K562 (cell line): Measurements from ENCODE around the gene DUS1L. TPM values are rescaled to one million over a fixed set of nuclear protein-coding genes. Genes with fewer than 3 reads are reported as not detected.

Source experiments
- PRDM10 ChIP-seq: fragments of 450-650 bp; IDR thresholded peaks from 2 replicates; pipeline ENCODE4 v1.6.1; 2018; ENCODE audit not compliant: partially characterized antibody
- RAD21 ChIP-seq, 2 experiments: fragments of 250-450 bp in 1 of 2; fragments of 450-650 bp in 1 of 2; sonication (Bioruptor Pico) in 1 of 2; formaldehyde crosslinking in 1 of 2; IDR thresholded peaks in 1 of 2; conservative IDR thresholded peaks in 1 of 2; 2 replicates each; pipeline versions ENCODE4 v1.4.0 to v1.8.0; 2020 to 2022; ENCODE audit warnings: mild to moderate bottlenecking in 2 of 2, moderate library complexity in 1 of 2
- TFAM ChIP-seq: fragments of 250-450 bp; sonication (Bioruptor Pico); conservative IDR thresholded peaks from 2 replicates; pipeline ENCODE4 v1.5.0; 2021; ENCODE audit warnings: mild to moderate bottlenecking, moderate library complexity
- TFE3 ChIP-seq: fragments of 450-650 bp; formaldehyde crosslinking; IDR thresholded peaks from 2 replicates; pipeline ENCODE4 v1.4.0; 2020; ENCODE audit warnings: mild to moderate bottlenecking, mixed read lengths
- ZBTB7A ChIP-seq: IDR thresholded peaks from 2 replicates; pipeline ENCODE4 v1.6.1; 2011; ENCODE audit warnings: low read depth, mild to moderate bottlenecking, low read length, moderate library complexity, borderline replicate concordance; ENCODE audit not compliant: control insufficient read depth
- ZKSCAN8 ChIP-seq: fragments of 200-800 bp; sonication (Bioruptor generic); IDR thresholded peaks from 2 replicates; pipeline ENCODE4 v1.6.1; 2016; ENCODE audit warnings: missing genetic modification characterization, missing compliant biosample characterization
- ZNF134 ChIP-seq: fragments of 250-450 bp; sonication (Bioruptor Pico); conservative IDR thresholded peaks from 2 replicates; pipeline ENCODE4 v1.4.0; 2020
- polyA plus RNA-seq, 8 experiments: library from polyadenylated mRNA; depleted of rRNA in 4 of 8; stranded (reverse) in 5 of 8; unstranded in 3 of 8; fragments of >200 nt; fragmentation: Nextera tagmentation in 2 of 8; fragmentation: Illumina TruSeq in 1 of 8; extraction: Ambion mirVana in 2 of 8; extraction: Trizol in 1 of 8; gene quantifications; 2 replicates each; pipeline versions ENCODE4 v1.2.1 to v1.2.3, GENCODE V29; 2011 to 2014; ENCODE audit warnings: inconsistent platforms in 1 of 8, missing spikeins in 1 of 8
- total RNA-seq, 7 experiments: library from RNA; depleted of rRNA in 6 of 7; stranded (reverse); fragments of >200 nt in 6 of 7; fragmentation: Illumina TruSeq in 2 of 7; extraction: Trizol in 2 of 7; gene quantifications; 2 replicates each; pipeline versions ENCODE4 v1.2.1 to v1.2.3, GENCODE V29; 2011 to 2021; ENCODE audit warnings: low replicate concordance in 1 of 7
- TF ChIP-seq, protein P1 (sequence below): sonication (generic); formaldehyde crosslinking; IDR thresholded peaks from 2 replicates; pipeline ENCODE4 v1.8.0; 2023; ENCODE audit warnings: missing genetic modification reagents, mild to moderate bottlenecking, borderline replicate concordance
- TF ChIP-seq, protein P2 (sequence below), 2 experiments: fragments of 450-650 bp in 1 of 2; sonication (generic) in 1 of 2; formaldehyde crosslinking in 1 of 2; IDR thresholded peaks in 1 of 2; conservative IDR thresholded peaks in 1 of 2; 2 replicates each; pipeline versions ENCODE4 v1.6.1 to v1.8.1; 2016 to 2023; ENCODE audit warnings: mild to moderate bottlenecking in 2 of 2, moderate library complexity in 2 of 2, inconsistent platforms in 1 of 2, missing genetic modification reagents in 1 of 2
- TF ChIP-seq, protein P3 (sequence below): sonication (generic); formaldehyde crosslinking; IDR thresholded peaks from 2 replicates; pipeline ENCODE4 v1.9.0; 2022; ENCODE audit warnings: mild to moderate bottlenecking, missing genetic modification reagents

DUS1L gene
- total and polyA plus RNA-seq, 9 of the 15 experiments (the other 6 are each of a cell fraction or from before 2014, with no cell fraction given), result 7.8 to 210 (median 83.9) TPM

DNA sequence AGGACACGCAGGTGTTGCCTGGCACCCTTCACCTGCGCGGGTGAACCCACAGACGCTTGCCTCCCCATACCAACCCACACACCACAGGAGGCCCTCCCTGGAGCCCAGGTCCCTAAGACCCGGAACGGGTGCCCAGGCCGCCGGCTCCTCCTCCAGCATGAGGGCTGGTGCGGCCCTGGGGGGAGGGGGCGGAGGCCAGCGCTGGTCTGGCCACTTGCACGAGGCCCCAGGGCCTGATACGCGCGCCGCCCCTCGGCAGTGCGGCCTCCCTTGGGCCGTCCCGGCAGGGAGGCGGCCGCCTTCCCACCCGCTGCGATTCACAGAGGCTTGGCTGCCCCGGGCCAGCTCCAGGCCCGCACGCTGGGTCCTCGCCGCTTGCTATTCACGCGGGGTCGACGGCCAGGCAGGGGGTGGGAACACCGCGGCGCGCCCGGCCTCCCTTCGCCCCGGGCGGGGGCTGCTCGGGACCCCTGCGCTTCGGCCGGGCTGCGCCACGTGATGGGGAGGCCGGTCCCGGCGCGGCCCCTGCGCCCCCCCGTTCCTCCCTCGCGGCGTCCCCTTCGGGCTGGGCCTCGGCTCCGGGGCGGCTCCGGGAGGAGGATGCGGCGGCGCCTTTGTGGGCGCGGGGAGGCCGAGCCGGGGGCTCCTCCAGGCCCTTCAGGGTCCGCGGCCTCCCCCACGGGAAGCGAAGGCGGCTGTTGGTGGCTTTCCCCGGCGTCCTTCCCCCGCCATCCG lies 31.7 kb upstream of the DUS1L start (continued):
- TF ChIP-seq PRDM10, result peak; percentile 73
- no peak for TF ChIP-seq ZKSCAN8 (CRISPR knock-in tag)
- 0 out of 4 replicates have a peak, but pooled peaks of 1 of the 2 experiments have one; percentile 4 for TF ChIP-seq RAD21 (CRISPR knock-in tag; conservative IDR thresholded peaks at IDR 0.05 in 1 of 2, IDR thresholded peaks at IDR 0.05 in 1 of 2)
- peak; percentile 71 for TF ChIP-seq ZBTB7A
- TF ChIP-seq TFE3, result no peak
- TF ChIP-seq, protein P1, sequence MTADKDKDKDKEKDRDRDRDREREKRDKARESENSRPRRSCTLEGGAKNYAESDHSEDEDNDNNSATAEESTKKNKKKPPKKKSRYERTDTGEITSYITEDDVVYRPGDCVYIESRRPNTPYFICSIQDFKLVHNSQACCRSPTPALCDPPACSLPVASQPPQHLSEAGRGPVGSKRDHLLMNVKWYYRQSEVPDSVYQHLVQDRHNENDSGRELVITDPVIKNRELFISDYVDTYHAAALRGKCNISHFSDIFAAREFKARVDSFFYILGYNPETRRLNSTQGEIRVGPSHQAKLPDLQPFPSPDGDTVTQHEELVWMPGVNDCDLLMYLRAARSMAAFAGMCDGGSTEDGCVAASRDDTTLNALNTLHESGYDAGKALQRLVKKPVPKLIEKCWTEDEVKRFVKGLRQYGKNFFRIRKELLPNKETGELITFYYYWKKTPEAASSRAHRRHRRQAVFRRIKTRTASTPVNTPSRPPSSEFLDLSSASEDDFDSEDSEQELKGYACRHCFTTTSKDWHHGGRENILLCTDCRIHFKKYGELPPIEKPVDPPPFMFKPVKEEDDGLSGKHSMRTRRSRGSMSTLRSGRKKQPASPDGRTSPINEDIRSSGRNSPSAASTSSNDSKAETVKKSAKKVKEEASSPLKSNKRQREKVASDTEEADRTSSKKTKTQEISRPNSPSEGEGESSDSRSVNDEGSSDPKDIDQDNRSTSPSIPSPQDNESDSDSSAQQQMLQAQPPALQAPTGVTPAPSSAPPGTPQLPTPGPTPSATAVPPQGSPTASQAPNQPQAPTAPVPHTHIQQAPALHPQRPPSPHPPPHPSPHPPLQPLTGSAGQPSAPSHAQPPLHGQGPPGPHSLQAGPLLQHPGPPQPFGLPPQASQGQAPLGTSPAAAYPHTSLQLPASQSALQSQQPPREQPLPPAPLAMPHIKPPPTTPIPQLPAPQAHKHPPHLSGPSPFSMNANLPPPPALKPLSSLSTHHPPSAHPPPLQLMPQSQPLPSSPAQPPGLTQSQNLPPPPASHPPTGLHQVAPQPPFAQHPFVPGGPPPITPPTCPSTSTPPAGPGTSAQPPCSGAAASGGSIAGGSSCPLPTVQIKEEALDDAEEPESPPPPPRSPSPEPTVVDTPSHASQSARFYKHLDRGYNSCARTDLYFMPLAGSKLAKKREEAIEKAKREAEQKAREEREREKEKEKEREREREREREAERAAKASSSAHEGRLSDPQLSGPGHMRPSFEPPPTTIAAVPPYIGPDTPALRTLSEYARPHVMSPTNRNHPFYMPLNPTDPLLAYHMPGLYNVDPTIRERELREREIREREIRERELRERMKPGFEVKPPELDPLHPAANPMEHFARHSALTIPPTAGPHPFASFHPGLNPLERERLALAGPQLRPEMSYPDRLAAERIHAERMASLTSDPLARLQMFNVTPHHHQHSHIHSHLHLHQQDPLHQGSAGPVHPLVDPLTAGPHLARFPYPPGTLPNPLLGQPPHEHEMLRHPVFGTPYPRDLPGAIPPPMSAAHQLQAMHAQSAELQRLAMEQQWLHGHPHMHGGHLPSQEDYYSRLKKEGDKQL (CRISPR knock-in tag), result peak; percentile 50
- TF ChIP-seq, protein P2, sequence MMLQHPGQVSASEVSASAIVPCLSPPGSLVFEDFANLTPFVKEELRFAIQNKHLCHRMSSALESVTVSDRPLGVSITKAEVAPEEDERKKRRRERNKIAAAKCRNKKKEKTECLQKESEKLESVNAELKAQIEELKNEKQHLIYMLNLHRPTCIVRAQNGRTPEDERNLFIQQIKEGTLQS (IDR thresholded peaks at IDR 0.05), result no peak
- TF ChIP-seq, protein P2 (CRISPR knock-in tag; conservative IDR thresholded peaks at IDR 0.05), result no peak
- TF ChIP-seq TFAM (CRISPR knock-in tag), result no peak
- TF ChIP-seq, protein P3, sequence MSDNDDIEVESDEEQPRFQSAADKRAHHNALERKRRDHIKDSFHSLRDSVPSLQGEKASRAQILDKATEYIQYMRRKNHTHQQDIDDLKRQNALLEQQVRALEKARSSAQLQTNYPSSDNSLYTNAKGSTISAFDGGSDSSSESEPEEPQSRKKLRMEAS (CRISPR knock-in tag), result peak; percentile 70; the same call in 1 of the 2 replicates
- TF ChIP-seq ZNF134 (CRISPR knock-in tag), result no peak
